GM18505 (cell line): Measurements from ENCODE around the gene KLHL15.
A peak's percentile ranks its signal among the peaks of the same experiment; 100 is the strongest.
"Not testable (repeated sequence)": the region's sequence is repeated elsewhere in the genome, so short reads cannot be mapped to it uniquely, and the experiment has no call there.

Experiments used
- ATAC-seq: cut with Tn5 transposase; IDR thresholded peaks from one replicate; pipeline ENCODE4 v1.9.1; 2021; ENCODE audit not compliant: unreplicated experiment
- POLR2A ChIP-seq: IDR thresholded peaks from 4 replicates; pipeline ENCODE4 v1.6.1; 2011; ENCODE audit warnings: borderline replicate concordance; ENCODE audit not compliant: insufficient read depth, insufficient read length; ENCODE audit errors: extremely low read depth

KLHL15 gene, protein sequence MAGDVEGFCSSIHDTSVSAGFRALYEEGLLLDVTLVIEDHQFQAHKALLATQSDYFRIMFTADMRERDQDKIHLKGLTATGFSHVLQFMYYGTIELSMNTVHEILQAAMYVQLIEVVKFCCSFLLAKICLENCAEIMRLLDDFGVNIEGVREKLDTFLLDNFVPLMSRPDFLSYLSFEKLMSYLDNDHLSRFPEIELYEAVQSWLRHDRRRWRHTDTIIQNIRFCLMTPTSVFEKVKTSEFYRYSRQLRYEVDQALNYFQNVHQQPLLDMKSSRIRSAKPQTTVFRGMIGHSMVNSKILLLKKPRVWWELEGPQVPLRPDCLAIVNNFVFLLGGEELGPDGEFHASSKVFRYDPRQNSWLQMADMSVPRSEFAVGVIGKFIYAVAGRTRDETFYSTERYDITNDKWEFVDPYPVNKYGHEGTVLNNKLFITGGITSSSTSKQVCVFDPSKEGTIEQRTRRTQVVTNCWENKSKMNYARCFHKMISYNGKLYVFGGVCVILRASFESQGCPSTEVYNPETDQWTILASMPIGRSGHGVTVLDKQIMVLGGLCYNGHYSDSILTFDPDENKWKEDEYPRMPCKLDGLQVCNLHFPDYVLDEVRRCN

DNA sequence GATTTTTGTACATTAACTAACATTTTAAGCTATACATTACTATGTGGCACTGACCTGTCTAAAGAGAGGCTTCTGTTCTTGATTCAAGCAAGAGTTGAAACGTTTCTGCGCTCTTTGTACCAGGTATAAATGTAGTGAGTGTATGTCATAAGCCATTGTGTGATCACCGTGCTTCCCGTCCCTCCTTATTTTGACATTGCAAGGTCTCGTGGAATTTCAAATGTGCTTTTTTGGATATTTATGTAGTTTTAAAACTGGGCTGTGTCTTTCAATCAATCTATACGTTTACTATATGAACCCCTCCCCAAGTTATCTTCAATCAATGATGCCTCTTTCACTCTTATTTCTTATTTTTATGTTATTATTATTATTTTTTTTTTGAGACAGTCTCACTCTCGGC is at the start of gene KLHL15:
Gene KLHL15, minus strand, starts transcription at position 101 of the 400 bp plus-strand sequence. CDS start 20,493 bp downstream, outside the sequence.
- no peak for TF ChIP-seq POLR2A

GRCh38 chrX:24069877-24070276 is 42.9 kb upstream of the KLHL15 start:
- no peak for TF ChIP-seq POLR2A
- no peak for ATAC-seq

More for the DNA sequence above, at the start of gene KLHL15:
- ATAC-seq = no peak

- ATAC-seq = no peak
- no peak for TF ChIP-seq POLR2A
Measured at GRCh38 chrX:24063488-24063887, 36.5 kb upstream of the KLHL15 start.

DNA sequence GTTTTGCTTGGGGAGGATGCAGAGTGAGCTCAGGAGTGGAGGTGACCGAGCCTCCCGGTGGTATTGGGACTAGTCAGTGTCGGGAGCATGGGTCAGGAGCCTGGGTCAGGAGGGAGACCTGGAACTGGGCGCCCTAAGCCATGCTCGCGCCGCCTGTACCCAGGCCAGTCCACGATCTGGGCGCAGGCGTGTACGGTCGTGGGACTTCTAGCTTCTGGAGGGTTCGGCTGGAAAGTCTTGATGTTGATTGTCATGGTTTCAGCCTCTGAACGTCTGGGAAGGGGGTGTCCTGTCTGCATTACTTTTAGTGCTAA is 28.0 kb upstream of the KLHL15 start:
- peak; percentile 16 for ATAC-seq

DNA sequence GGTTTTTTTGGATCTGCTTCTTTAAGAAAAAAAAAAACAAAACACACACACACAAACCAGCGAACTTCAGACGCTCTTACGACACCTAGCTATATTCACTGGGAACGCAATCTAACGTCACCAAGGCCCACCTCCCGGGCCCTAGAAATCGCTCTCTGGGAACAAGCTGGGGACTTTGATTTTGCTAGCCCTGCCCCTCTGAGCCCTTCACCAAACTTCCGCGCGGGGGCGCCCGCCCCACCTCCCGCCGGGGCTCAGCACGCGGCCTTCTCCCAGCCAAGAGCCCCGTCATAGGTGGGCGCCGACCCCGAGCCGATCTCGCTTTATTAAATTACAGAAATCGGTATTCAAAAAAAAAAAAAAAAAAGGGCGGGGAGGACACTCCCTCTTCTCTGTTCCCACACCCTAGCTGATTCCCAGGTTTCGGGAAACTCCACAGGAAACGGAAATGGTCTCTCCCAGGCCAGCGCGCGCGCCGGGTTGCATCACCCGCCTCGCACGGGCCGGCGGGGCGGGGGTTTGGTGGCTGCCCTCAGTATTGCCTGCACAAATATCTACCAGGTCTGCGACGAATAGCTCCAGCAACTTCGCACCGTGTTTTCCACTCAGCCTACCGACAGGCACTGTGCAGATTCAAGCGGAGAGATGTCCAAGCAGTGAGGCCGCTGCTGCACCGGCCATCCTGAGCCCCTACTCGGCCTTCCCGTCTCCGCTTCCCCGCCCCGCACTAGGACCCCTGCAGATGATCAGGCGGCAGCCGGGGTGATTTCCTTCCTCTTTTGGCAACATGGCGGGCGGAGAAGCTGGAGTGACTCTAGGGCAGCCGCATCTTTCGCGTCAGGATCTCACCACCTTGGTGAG is 27.4 kb upstream of the KLHL15 start, which contains the start of gene EIF2S3:
Gene EIF2S3, plus strand, starts transcription at position 775 of the 861 bp plus-strand sequence. Its CDS starts 13 bp downstream, at position 788.
- TF ChIP-seq POLR2A = peak; percentile 94
- ATAC-seq = peak; percentile 91

More for the DNA sequence above, 28.0 kb upstream of the KLHL15 start:
- no peak for TF ChIP-seq POLR2A

DNA sequence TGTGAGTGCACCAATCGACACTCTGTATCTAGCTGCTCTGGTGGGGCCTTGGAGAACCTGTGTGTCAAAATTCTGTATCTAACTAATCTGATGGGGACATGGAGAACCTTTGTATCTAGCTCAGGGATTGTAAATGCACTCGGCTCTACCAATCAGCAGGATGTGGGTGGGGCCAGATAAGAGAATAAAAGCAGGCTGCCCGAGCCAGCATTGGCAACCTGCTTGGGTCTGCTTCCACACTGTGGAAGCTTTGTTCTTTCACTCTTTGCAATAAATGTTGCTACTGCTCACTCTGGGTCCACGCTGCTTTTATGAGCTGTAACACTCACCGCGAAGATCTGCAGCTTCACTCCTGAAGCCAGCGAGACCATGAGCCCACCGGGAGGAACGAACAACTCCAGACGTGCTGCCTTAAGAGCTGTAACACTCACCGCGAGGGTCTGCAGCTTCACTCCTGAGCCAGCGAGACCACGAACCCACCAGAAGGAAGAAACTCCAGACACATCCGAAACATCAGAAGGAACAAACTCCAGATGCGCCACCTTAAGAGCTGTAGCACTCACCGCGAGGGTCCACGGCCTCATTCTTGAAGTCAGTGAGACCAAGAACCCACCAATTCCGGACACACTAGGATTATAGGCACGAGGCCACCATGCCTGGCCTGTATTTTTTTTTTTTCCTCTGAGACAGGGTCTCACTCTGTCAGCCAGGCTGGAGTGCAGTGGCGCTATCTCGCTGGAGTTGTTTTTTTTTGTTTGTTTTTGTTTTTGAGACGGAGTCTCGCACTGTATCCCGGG is 23.7 kb upstream of the KLHL15 start:
- not testable (repeated sequence) for ATAC-seq

GRCh38 chrX:24049643-24050042 is 22.7 kb upstream of the KLHL15 start:
- not testable (repeated sequence) for ATAC-seq

DNA sequence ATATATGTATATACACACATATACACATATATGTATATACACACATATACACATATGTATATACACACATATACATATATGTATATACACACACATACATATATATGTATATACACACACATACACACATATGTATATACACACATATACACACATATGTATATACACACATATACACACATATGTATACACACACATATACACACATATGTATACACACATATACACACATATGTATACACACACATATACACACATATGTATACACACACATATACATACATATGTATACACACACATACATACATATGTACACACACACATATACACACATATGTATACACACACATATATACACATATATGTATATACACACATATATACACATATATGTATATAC is 19.1 kb upstream of the KLHL15 start:
- not testable (repeated sequence) for ATAC-seq

- ATAC-seq = no peak
Measured at GRCh38 chrX:24037729-24038128, 10.7 kb upstream of the KLHL15 start.

DNA sequence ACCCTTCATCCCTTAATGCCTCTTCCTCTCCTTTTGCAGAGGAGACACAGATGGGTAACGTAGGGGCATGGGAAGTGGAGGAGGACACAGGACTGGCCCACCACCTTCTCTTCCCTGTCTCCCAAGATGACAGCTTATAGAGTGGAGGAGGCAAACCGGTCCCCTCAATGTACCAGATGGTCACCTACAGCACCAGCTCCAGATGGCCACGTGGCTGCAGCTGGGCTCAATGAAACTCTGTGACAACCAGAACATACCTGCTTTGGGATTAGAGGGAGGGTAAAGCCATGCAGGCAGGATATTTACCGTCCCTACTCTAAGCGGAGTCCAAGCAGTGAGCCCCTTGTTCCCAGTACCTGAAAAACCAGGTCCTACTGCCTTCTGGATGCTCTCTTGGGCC is 7.5 kb upstream of the KLHL15 start:
- ATAC-seq = no peak
- no peak for TF ChIP-seq POLR2A

More at GRCh38 chrX:24037729-24038128, 10.7 kb upstream of the KLHL15 start:
- no peak for TF ChIP-seq POLR2A

GRCh38 chrX:24030597-24030996 is 3.6 kb upstream of the KLHL15 start:
- ATAC-seq = no peak
- no peak for TF ChIP-seq POLR2A

DNA sequence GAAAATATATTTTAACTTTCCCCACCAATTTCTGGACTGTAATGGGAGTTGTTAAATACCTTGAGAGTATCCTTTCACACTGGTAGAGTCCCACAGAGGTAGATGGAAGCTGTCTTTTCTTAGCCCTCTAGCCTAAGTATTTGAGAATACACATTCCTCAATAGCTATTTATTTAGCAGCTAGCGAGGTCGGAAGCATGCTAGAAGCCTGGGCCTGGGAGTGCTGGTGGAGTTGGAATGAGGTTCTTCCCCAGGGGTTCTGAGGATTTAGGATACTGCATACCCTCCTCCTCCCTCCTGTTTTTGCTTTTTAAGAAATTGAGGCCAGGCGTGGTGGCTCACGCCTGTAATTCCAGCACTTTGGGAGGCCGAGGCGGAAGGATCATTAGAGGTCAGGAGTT is 999 bp upstream of the KLHL15 start:
- TF ChIP-seq POLR2A = no peak
- no peak for ATAC-seq

DNA sequence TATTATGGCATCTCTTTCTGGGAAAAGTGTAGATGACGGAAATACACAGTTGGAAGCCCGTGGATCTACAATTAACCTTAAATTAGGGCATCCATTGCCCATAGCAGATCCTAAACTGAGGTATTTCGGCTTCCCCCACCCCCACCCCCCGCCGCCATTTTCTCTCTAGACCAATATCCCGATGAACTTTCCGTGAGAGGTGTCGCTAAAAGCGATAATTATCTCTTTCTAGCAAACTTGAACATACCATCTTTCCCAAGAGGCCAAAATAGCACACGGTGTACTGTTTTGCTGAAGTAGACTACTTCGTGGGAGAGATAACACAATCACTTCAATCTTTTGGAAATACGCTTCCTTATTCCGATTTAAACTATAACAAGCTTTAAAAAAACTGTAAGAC is 554 bp downstream of the KLHL15 start:
- ATAC-seq = no peak
- no peak for TF ChIP-seq POLR2A

DNA sequence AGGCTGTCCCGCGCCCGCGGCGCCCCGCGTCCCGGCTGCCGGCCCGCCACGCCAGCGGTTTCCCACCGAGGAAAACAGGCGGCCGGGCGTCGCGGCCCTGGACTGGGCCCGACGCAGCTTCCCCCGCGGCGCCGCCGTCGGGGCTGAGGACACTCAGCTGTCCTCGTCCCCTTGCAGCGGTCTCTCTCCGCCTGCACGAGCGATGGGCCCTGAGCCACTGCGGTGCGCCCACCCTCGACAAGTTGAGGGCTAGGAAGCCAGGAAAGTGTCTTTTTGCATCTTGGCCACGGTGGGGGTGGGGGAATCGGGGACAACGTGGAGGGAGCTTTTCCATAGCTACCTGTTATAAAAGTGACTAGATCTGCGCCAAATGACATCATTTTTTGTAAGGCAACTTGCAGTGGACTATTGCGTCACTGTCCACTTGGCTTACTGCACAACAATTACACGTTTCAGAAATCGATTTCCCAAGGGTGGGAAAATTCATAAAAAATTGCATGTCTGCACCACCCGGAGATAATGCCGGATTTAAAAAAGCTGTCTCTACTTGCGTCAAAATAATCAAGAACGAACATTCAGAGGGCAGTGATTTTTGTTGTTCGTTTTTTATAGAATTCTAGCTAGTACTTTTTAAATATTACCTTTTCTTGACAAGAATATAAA is 1.1 kb downstream of the KLHL15 start:
- TF ChIP-seq POLR2A = peak; percentile 43
- peak; percentile 23 for ATAC-seq
